NCI-H82 (cell line): ENCODE measurements around the gene CRHR1.

Experiments
- DNase-seq: peaks from one replicate; lab custom pipeline; 2025; lab: John Stamatoyannopoulos, UW

Gene CRHR1

GRCh38 chr17:45869676-45870341 is 85.7 kb downstream of the CRHR1 start:
- no peak for DNase-seq

- DNase-seq: no peak
These were observed 86.3 kb downstream of the CRHR1 start for GRCh38 chr17:45870342-45870974.

GRCh38 chr17:45871718-45872117 is 87.6 kb downstream of the CRHR1 start:
- no peak for DNase-seq

DNA sequence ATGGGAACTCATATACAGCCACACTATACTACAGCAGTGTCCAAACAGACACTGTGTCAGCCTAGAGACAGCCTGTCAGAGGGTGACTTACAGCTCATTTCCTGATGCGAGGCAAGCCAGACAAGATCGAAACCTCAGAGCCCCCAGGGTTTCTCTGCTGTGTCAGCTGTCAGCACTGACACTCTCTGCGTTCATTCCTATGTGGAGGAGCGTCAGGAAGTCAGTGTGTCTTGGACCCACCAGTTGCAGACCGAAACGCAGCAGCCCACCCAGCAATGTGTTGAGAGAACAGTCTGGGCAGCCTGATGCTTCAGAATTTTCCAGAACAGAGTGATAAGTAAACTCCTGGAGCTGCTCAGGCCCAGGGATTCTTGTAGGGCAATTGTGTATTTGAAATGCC is 89.6 kb downstream of the CRHR1 start:
- DNase-seq: peak; percentile 19

DNA sequence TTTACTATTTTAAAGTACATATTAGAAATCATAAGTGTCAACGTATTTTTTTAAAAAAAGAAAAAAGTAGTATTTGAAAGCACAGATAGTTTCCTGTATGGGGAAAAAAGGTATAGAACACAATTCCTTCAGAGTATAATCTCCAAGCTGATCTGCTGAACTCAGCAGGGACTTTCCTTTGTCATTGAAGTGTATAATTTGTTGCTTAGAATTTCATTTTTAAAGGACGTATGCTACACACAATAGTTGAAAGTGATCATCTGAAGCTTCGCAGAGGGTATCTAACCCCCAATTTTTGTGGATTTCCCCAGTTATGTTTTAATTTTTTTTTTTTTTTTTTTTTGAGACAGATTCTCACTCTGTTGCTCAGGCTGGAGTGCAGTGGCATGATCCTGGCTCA is 90.0 kb downstream of the CRHR1 start:
- no peak for DNase-seq

DNA sequence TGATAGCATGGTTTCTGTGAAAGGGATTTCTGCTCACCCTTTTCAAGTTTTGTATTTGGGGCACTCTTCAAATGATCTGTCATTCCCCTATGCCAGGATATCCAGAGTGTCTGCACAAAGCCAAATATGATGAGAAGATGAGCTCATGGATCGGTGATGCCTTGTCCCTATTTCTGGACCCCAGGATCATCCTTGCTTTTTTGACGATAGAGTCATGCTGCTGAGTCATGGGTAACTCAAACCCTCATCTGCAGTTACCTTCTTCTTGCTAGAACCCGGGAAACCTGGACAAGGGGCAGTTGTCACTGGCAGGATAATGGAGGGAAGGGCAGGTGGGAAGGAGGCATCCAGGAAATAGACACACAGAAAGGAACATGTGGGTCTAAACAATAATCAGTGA is 92.4 kb downstream of the CRHR1 start:
- no peak for DNase-seq

GRCh38 chr17:45877467-45877866 is 93.3 kb downstream of the CRHR1 start:
- no peak for DNase-seq

DNA sequence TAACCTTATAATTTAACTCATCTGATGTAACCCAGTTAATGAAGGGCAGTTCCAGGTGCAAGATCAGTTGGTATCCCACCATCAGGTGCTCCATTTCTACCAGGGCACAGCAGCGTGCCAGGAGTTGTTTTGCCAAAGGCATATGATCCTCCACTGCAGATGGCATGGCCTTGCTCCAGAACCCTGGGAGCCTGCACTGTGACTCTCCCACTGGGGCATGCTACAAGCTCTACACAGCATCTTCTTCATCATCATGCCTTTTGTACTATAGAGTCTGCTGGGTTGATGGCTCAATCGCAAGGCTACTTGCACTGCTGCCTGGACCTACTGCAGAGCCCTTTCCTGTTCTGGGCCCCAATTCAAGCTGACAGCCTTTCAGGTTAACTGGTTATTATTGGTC is 98.9 kb downstream of the CRHR1 start:
- DNase-seq: no peak
